Measurements from ENCODE around the gene DDX10.

DDX10 gene

DNA sequence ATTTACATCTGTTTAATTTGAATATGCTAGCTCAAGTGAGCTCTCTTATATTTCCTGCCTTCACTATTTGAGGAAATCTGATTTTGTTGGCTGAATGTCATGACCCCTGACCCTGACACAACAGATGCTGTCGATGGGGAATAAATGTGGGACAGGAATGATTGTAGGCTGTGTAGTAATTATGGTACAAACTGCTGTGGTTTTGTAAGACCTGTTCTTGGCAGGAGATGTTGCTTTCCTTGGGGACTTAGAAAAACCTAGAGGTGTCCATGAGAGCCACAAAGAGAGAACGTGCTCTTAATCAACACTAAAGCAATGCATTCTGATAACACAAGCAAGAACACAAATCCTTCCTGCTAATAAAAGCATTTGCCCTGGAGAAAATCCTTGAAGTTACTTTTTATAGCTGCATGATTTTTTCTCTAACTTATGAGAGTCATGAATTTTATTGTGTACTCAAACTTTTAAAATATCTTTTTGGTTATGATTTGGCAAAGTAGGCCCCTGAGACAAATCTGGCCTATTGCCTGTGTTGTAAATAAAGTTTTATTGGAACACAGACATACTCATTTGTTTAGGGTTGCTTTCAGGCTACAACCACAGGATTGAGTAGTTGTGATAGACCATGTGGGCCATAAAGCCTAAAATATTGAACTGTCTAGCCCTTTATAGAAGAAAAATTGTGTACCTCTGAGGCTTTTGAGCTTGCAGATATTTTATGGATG, 90.2 kb downstream of the DDX10 start:
- no peak for TF ChIP-seq FOXM1 (IDR thresholded peaks at IDR 0.05; ENCODE audit: borderline replicate concordance, low read depth)
- no peak for TF ChIP-seq YY1 (IDR thresholded peaks at IDR 0.05; ENCODE audit: low read depth)
- no peak for TF ChIP-seq NFIC (IDR thresholded peaks at IDR 0.05)
- no peak for TF ChIP-seq CREB1 (IDR thresholded peaks at IDR 0.05; ENCODE audit: low read depth)
- TF ChIP-seq EP300 (IDR thresholded peaks at IDR 0.05; ENCODE audit: borderline replicate concordance): no peak
- no peak for TF ChIP-seq ZBTB7A (IDR thresholded peaks at IDR 0.05; ENCODE audit: low read depth)

DNA sequence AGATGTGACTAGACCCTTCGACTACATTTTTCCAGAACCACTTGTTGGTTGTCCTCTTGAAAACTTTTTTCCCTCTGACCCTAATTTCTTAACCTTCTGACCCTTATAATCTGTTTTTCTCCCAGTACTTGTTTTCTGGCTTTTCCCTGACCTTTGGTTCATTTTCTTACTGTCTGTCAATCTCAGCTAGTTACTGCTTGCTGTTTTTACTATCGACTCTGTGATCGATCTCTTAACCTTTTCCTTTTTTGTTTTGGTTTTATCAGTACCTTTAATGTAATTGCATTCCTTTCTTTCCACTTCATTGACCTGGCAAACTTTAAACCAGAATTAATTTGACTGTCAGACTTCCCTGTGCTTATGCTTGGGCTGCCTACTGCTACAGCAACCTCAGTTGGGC, 92.8 kb downstream of the DDX10 start:
- no peak for TF ChIP-seq NFIC (IDR thresholded peaks at IDR 0.05)
- no peak for TF ChIP-seq RAD21 (IDR thresholded peaks at IDR 0.05; ENCODE audit: low read depth)
- no peak for TF ChIP-seq EGR1 (IDR thresholded peaks at IDR 0.05)
- TF ChIP-seq, protein P1, sequence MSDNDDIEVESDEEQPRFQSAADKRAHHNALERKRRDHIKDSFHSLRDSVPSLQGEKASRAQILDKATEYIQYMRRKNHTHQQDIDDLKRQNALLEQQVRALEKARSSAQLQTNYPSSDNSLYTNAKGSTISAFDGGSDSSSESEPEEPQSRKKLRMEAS (IDR thresholded peaks at IDR 0.05): no peak

DNA sequence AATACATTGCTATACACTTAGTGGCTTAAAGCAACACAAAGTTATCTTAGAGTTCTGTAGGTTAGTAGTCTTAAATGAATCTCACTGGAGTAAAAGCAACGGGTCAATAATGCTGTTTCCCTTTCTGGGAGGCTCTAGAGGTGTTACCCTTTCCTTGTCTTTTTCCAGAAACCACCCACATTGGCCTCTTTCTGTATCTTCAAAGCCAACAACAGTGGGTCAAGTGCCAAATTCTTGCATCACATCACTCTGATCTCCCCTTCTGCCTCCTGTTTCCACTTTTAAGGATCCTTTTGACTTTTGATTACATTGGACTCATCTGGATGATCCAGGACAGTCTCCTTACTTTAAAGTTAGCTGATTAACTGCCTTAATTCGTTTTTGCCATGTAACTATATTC, 93.6 kb downstream of the DDX10 start:
- no peak for TF ChIP-seq CEBPB (IDR thresholded peaks at IDR 0.05)
- TF ChIP-seq, protein P2, sequence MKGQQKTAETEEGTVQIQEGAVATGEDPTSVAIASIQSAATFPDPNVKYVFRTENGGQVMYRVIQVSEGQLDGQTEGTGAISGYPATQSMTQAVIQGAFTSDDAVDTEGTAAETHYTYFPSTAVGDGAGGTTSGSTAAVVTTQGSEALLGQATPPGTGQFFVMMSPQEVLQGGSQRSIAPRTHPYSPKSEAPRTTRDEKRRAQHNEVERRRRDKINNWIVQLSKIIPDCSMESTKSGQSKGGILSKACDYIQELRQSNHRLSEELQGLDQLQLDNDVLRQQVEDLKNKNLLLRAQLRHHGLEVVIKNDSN (IDR thresholded peaks at IDR 0.05): no peak
- no peak for TF ChIP-seq EP300 (IDR thresholded peaks at IDR 0.05; ENCODE audit: borderline replicate concordance)
- TF ChIP-seq CREB1 (IDR thresholded peaks at IDR 0.05; ENCODE audit: low read depth): no peak
- TF ChIP-seq, protein P3, sequence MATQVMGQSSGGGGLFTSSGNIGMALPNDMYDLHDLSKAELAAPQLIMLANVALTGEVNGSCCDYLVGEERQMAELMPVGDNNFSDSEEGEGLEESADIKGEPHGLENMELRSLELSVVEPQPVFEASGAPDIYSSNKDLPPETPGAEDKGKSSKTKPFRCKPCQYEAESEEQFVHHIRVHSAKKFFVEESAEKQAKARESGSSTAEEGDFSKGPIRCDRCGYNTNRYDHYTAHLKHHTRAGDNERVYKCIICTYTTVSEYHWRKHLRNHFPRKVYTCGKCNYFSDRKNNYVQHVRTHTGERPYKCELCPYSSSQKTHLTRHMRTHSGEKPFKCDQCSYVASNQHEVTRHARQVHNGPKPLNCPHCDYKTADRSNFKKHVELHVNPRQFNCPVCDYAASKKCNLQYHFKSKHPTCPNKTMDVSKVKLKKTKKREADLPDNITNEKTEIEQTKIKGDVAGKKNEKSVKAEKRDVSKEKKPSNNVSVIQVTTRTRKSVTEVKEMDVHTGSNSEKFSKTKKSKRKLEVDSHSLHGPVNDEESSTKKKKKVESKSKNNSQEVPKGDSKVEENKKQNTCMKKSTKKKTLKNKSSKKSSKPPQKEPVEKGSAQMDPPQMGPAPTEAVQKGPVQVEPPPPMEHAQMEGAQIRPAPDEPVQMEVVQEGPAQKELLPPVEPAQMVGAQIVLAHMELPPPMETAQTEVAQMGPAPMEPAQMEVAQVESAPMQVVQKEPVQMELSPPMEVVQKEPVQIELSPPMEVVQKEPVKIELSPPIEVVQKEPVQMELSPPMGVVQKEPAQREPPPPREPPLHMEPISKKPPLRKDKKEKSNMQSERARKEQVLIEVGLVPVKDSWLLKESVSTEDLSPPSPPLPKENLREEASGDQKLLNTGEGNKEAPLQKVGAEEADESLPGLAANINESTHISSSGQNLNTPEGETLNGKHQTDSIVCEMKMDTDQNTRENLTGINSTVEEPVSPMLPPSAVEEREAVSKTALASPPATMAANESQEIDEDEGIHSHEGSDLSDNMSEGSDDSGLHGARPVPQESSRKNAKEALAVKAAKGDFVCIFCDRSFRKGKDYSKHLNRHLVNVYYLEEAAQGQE (IDR thresholded peaks at IDR 0.05; ENCODE audit: low read depth): no peak
- TF ChIP-seq EGR1 (IDR thresholded peaks at IDR 0.05): no peak
- no peak for TF ChIP-seq TEAD4 (IDR thresholded peaks at IDR 0.05)
- TF ChIP-seq YY1 (IDR thresholded peaks at IDR 0.05; ENCODE audit: low read depth): no peak
- TF ChIP-seq FOXM1 (IDR thresholded peaks at IDR 0.05; ENCODE audit: borderline replicate concordance, low read depth): no peak
- TF ChIP-seq NFIC (IDR thresholded peaks at IDR 0.05): no peak
- TF ChIP-seq, protein P1 (IDR thresholded peaks at IDR 0.05): no peak

DNA sequence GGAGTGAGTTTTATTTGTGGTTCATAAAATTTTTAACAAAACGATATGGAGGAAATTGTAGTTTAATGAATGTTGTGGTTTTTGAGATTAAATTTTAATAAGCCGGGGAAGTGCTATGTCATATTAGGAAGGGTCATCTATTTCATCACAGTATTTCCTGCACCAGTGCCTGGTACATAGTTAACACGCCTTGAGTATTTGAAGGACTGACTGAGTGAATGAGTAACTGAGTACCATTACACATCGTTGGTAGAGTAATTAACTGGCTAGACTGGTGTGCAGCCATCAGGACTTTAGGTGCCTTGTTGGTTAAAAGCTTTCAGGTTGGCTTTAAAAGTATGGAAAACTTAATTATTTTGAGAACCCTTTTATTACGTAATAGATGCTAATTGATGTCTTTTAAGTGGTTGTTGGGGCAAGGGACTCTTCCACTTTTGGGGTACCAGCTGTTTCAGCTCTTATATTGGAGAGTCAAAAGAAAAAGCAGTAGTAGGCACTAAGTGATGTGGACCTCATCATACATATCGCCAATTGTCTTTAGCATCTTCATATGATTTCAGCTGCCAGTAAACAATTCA, 101.8 kb downstream of the DDX10 start:
- TF ChIP-seq YY1 (IDR thresholded peaks at IDR 0.05; ENCODE audit: low read depth): no peak
- no peak for TF ChIP-seq CEBPB (IDR thresholded peaks at IDR 0.05)
- TF ChIP-seq, protein P1 (IDR thresholded peaks at IDR 0.05): no peak
- TF ChIP-seq TEAD4 (IDR thresholded peaks at IDR 0.05): no peak
- TF ChIP-seq EP300 (IDR thresholded peaks at IDR 0.05; ENCODE audit: borderline replicate concordance): no peak

DNA sequence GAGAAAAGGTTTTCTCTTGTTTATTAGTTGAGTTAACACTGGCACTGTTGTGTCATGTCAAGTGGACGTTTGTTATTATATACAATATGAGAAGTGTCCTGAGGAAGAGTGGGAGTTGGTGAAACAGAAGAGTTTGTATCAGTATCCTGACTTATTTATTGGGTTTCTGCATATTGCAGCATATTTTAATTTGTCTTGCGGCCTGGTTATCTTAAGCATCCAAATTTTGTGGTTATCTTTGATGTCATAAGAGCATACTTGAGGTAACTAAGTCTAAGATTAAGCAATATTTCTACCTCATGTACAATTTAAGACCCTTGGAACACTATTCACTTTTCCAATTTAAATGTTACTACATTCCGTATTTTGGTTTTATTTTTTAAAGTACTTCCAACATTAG, 103.5 kb downstream of the DDX10 start:
- TF ChIP-seq RAD21 (IDR thresholded peaks at IDR 0.05; ENCODE audit: low read depth) (no peak), CREB1 (IDR thresholded peaks at IDR 0.05; ENCODE audit: low read depth) (no peak)
- TF ChIP-seq, protein P3 (IDR thresholded peaks at IDR 0.05; ENCODE audit: low read depth): no peak

DNA sequence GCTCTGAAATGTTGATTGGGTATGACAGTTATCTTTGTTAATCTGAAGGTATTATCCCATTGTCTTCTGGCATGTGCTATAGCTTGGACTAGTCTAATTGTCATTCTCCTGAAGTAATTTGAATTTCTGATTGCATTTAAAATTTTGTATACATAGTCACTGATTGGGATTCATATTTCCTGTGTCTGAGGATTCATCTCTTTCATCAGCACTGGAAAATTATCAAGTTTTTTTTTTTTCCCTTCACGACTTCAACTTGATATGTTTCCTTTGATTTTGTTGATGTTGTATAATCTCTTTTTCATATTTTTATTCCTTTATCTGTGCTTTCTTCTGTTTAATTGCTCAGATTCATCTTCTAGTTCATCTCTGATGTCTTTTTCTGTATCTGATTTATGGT, 104.1 kb downstream of the DDX10 start:
- no peak for TF ChIP-seq CREB1 (IDR thresholded peaks at IDR 0.05; ENCODE audit: low read depth)

DNA sequence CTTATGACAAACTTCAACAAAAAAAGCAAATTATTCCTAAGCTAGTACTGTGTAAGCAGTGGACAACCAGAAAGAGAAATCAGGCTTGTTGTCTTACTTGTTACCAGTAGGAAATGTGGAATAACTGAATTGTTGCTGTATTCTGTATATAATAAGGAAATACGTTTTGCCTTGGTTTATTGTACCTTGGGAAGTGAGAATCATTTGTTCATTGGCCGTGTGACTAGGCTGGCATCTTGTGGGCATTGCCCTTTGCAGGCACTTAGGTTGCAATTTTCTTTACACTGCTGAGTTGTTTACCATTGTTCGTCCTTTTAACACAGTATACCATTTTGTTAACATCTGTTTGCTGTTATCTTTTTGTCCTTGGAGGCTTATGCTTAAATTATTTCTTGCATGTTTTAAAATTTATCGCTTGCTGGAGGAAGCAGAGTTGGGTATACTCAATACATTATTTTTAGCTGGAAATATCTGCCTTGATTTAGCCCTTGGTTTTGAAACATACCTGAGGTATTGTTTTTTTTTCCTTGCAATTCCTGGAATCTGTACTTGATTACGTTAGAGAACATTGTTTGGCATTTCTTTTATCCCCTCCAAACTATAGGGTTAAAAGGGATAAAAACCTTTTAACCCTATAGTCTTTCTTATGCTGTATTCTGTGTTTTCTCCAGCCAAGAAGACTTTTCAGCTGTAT, 109.3 kb downstream of the DDX10 start:
- TF ChIP-seq YY1 (IDR thresholded peaks at IDR 0.05; ENCODE audit: low read depth): no peak
- TF ChIP-seq EGR1 (IDR thresholded peaks at IDR 0.05): no peak
- TF ChIP-seq RAD21 (IDR thresholded peaks at IDR 0.05; ENCODE audit: low read depth): no peak
- TF ChIP-seq, protein P3 (IDR thresholded peaks at IDR 0.05; ENCODE audit: low read depth): no peak
- no peak for TF ChIP-seq TEAD4 (IDR thresholded peaks at IDR 0.05)
- TF ChIP-seq, protein P1 (IDR thresholded peaks at IDR 0.05): no peak
- no peak for TF ChIP-seq TCF12 (IDR thresholded peaks at IDR 0.05; ENCODE audit: low read depth)
